Brain microvascular endothelial cell (primary cell): ENCODE results near the gene FCHSD2.
A peak's percentile ranks its signal among the peaks of the same experiment; 100 is the strongest.

Experiments
- DNase-seq: peaks from one replicate; pipeline ENCODE4 v3.0.0-alpha.2; 2020
- H3K27ac ChIP-seq: fragments of 250-450 bp; sonication (Bioruptor Pico); 2 replicates; pipeline ENCODE4 v1.5.1; 2020; ENCODE audit warnings: mild to moderate bottlenecking, moderate library complexity
- H3K27me3 ChIP-seq: fragments of 250-450 bp; sonication (Bioruptor Pico); replicated peaks from 2 replicates; pipeline ENCODE4 v1.5.1; 2020; ENCODE audit warnings: mild to moderate bottlenecking
- H3K36me3 ChIP-seq: fragments of 250-450 bp; sonication (Bioruptor Pico); replicated peaks from 2 replicates; pipeline ENCODE4 v1.5.1; 2020; ENCODE audit warnings: mild to moderate bottlenecking
- H3K4me3 ChIP-seq: 2 replicates; pipeline ENCODE4 v1.5.1; 2011; ENCODE audit warnings: low read depth, mild to moderate bottlenecking, control low read depth, low read length, moderate library complexity
- in situ Hi-C: cut with HindIII; loops from 2 replicates; pipeline ENCODE4 v1.10.0; 2017; ENCODE audit warnings: low sequenced_read_pairs, low pct_ligation_motif_present
- TF ChIP-seq, protein P1 (sequence below): IDR thresholded peaks from 2 replicates; pipeline ENCODE4 v1.5.1; 2011; ENCODE audit warnings: low read depth, mild to moderate bottlenecking, moderate library complexity, low read length, control low read depth, inconsistent platforms; ENCODE audit errors: missing control alignments

The FCHSD2 gene

DNA sequence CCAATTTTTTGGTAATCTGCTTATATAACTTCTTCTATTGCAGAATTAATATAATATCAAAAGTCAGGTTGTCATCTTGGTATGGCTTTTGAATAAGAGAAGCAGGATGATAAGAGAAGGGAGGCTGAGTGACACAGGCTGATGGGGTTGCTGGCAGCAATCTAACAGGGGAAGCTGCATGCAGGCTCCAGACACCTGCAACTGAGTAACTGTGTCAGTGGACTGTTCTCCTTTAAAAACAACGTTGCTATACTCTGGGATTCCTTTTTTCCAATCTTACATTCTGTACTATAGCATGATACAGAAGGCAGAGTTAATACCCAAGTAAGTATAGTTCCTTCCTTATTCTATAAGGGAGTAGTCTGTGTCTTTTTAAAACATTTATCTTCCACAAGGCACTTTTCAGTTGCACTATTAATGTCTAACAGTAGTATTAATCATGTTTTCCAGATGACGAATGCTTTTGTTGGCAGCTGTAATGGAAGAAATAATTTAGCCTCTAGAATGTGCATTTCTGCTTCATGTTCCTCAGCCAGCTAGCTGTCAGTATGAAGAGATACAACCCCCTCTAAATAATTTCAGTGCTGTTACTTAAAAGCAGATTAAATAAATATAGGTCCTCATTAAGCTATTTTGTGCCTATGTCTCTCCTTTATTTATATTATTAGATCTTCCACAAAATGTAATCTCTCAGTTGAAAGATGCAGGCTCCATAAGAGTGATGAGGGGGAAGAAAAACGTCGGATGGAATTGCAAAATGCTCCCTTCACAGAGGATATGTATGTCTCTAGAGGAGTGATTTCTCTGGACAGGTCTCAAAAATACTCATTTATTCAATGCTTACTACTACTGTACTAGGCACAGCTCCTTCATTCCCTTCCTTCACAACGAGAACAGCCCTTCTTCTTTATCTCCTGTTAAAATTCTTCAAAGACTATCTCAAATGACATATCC is 277.1 kb downstream of the FCHSD2 start:
- Histone ChIP-seq H3K4me3 (no peak overlapping the region), H3K27ac (no peak overlapping the region), H3K27me3 (no peaks in the 10 kb centered on the region), H3K36me3 (no peaks in the 10 kb centered on the region)
- DNase-seq, result peak; percentile 38
- in situ Hi-C loops, result no loop called here
- TF ChIP-seq, protein P1, sequence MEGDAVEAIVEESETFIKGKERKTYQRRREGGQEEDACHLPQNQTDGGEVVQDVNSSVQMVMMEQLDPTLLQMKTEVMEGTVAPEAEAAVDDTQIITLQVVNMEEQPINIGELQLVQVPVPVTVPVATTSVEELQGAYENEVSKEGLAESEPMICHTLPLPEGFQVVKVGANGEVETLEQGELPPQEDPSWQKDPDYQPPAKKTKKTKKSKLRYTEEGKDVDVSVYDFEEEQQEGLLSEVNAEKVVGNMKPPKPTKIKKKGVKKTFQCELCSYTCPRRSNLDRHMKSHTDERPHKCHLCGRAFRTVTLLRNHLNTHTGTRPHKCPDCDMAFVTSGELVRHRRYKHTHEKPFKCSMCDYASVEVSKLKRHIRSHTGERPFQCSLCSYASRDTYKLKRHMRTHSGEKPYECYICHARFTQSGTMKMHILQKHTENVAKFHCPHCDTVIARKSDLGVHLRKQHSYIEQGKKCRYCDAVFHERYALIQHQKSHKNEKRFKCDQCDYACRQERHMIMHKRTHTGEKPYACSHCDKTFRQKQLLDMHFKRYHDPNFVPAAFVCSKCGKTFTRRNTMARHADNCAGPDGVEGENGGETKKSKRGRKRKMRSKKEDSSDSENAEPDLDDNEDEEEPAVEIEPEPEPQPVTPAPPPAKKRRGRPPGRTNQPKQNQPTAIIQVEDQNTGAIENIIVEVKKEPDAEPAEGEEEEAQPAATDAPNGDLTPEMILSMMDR, result no peak

DNA sequence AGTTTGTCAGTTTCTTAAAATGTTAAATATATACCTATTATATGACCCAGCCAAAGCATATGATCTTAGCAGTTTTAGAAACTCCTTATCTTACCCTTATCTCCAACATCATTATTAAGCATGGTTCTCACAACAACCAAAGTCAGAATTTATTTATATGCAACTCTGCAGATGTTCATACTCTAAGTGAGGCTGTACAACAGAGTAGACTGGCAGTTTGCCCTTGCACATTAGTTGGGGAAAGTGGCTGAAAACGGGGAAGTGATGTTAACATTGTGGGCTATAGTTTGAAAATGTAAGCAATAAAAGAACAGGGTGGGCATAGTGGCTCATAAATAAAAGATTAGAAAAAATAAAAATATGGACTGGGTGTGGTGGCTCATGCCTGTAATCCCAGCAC is 278.2 kb downstream of the FCHSD2 start:
- DNase-seq, result no peak
- Histone ChIP-seq H3K27ac (no peak overlapping the region), H3K36me3 (no peaks in the 10 kb centered on the region), H3K4me3 (no peak overlapping the region), H3K27me3 (no peaks in the 10 kb centered on the region)
- in situ Hi-C loops, result no loop called here
- TF ChIP-seq, protein P1, result no peak

DNA sequence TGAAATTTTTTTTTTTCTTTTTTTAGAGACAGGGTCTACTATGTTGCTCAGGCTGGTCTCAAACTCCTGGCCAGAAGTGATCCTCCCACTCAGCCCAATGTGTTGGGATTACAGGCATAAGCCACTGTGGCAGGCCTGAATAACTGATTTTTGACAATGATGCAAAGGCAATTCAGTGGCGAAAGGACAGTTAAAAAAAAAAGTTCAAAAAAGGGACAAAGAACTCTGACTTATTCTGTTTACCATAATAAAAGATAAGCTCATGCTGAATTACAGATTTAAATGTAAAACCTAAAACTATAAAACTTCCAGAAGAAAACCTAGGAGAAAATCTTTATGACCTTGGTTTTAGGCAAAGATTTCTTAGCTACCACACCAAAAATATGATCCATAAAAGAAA is 279.0 kb downstream of the FCHSD2 start:
- Histone ChIP-seq H3K36me3 (no peaks in the 10 kb centered on the region), H3K27me3 (no peaks in the 10 kb centered on the region), H3K27ac (no peak overlapping the region), H3K4me3 (no peak overlapping the region)
- no peak for DNase-seq
- TF ChIP-seq, protein P1, result no peak
- in situ Hi-C loops, result no loop called here

DNA sequence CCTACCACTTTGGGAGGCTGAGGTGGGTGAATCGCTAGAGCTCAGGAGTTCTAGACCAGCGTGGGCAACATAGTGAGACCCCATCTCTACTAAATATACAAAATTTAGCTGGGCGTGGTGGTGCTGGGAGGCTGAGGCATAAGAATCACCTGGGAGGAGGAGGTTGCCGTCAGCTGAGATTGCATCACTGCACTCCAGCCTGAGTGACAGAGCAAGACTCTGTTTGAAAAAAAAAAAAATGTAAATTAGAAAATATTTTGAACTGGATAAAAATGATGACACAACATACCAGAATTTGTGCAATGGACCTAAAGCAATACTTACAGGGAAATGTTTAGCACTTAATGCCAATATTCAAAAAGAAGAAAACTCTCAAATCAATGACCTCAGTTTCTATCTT is 281.5 kb downstream of the FCHSD2 start:
- DNase-seq, result no peak
- Histone ChIP-seq H3K27me3 (no peaks in the 10 kb centered on the region), H3K36me3 (no peaks in the 10 kb centered on the region), H3K4me3 (no peak overlapping the region), H3K27ac (no peak overlapping the region)
- TF ChIP-seq, protein P1, result no peak
- in situ Hi-C loops, result no loop called here

DNA sequence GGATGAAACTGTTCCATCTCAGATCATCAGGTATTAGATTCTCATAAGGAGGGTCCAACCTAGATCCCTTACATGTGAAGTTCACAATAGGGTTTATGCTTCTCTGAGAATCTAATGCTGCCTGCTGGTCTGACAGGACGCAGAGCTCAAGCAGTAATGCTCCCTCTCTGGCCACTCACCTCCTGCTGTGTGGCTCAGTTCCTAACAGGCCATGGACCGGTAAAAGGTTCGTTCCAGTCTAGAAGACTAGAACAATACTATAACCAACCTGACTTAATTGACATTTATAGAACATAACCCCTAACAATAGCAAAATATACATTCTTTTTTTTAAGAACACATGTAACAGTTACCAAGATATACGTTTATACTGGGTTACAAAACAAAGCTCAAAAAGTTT is 282.1 kb downstream of the FCHSD2 start:
- Histone ChIP-seq H3K36me3 (no peaks in the 10 kb centered on the region), H3K4me3 (no peak overlapping the region), H3K27me3 (no peaks in the 10 kb centered on the region), H3K27ac (no peak overlapping the region)
- TF ChIP-seq, protein P1, result no peak
- in situ Hi-C loops, result no loop called here
- no peak for DNase-seq
